ENCODE data around the gene ANAPC2. TPM values are rescaled to one million over a fixed set of nuclear protein-coding genes. Genes with fewer than 3 reads are reported as not detected.
A peak's percentile ranks its signal among the peaks of the same experiment; 100 is the strongest.

Gene ANAPC2
- total RNA-seq, 1 donor from 2014 or later: 39.2 TPM

DNA sequence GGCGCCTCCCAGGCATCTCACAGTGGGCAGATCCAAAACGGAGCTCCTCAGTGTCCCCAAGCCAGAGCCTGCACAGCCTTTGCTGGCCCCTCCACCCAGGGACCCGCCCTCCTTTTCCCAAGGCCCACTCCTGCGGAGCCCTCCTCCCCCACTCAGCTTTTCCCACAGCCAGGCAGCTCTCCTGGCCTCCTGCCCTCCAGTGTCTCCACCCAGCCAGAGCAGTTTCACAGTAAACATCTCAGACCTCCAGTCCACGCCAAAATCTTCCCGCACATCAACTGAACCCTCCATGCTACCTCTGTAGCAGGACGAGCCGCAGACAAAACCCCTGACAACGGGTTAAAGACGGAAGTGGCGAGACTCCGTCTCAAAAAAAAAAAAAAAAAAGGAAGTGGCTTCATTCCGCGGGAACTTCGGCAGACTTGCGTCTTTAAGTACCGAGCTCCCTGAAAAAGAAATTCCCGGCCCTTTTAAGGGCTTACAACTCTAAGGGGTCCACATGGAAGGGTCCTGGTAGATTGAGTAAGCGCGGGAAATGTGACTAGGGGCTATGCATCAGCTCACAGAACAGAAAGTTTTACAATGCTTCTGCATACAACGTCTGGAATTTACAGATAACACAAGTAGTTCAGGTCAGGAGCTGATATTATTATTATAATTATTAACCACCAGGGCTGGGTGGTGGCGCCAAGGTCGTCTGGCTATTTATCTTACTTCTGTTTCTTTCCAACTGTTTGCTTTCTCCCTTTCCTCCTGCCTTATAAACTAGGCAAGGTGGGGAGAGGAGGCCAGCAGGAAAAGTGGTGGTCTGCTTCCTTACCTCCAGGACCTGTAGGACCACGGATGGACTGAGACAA, 60.8 kb downstream of the ANAPC2 start:
- peaks cover 39% of the 10 kb centered on the region for H3K79me2 ChIP-seq (ENCODE audit: insufficient read depth, low read length)
- H3K9me3 ChIP-seq (ENCODE audit: insufficient read depth, low read depth, low read length): no peaks in the 10 kb centered on the region
- Mint-ChIP-seq H3K36me3 (ENCODE audit: low read depth, unreplicated experiment) (peaks cover 1% of the 10 kb centered on the region), H3K4me3 (ENCODE audit: unreplicated experiment) (peak overlapping the region; percentile 96), H3K27ac (ENCODE audit: unreplicated experiment) (peak overlapping the region; percentile 72), H3K4me1 (ENCODE audit: low read depth, unreplicated experiment) (peaks cover 21% of the 10 kb centered on the region), H3K27me3 (ENCODE audit: low read depth, unreplicated experiment) (no peaks in the 10 kb centered on the region), H3K9me3 (ENCODE audit: unreplicated experiment) (no peaks in the 10 kb centered on the region)
- H2AFZ ChIP-seq (ENCODE audit: low read depth, low read length): no peak overlapping the region
- FAIRE-seq: no peak
- peak overlapping the region; percentile 82 for H3K9ac ChIP-seq (ENCODE audit: low read length)
- peaks cover 26% of the 10 kb centered on the region for H4K20me1 ChIP-seq (ENCODE audit: insufficient read depth, low read length)
- DNase-seq (ENCODE audit: low read depth): no peak
- TF ChIP-seq, protein P1, sequence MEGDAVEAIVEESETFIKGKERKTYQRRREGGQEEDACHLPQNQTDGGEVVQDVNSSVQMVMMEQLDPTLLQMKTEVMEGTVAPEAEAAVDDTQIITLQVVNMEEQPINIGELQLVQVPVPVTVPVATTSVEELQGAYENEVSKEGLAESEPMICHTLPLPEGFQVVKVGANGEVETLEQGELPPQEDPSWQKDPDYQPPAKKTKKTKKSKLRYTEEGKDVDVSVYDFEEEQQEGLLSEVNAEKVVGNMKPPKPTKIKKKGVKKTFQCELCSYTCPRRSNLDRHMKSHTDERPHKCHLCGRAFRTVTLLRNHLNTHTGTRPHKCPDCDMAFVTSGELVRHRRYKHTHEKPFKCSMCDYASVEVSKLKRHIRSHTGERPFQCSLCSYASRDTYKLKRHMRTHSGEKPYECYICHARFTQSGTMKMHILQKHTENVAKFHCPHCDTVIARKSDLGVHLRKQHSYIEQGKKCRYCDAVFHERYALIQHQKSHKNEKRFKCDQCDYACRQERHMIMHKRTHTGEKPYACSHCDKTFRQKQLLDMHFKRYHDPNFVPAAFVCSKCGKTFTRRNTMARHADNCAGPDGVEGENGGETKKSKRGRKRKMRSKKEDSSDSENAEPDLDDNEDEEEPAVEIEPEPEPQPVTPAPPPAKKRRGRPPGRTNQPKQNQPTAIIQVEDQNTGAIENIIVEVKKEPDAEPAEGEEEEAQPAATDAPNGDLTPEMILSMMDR (IDR thresholded peaks at IDR 0.05; ENCODE audit: insufficient read depth, low read depth, low read length): no peak
- H3K4me1 ChIP-seq (ENCODE audit: insufficient read depth, low read length): peaks cover 20% of the 10 kb centered on the region
- no peaks in the 10 kb centered on the region for H3K27me3 ChIP-seq (ENCODE audit: insufficient read depth, low read length)
- H3K36me3 ChIP-seq (ENCODE audit: insufficient read depth, low read length): no peaks in the 10 kb centered on the region
- H3K4me2 ChIP-seq (ENCODE audit: low read length): peak overlapping the region; percentile 90
- H3K4me3 ChIP-seq (ENCODE audit: insufficient read depth, low read depth, low read length): no peak overlapping the region
- H3K27ac ChIP-seq (ENCODE audit: low read depth, low read length): no peak overlapping the region

DNA sequence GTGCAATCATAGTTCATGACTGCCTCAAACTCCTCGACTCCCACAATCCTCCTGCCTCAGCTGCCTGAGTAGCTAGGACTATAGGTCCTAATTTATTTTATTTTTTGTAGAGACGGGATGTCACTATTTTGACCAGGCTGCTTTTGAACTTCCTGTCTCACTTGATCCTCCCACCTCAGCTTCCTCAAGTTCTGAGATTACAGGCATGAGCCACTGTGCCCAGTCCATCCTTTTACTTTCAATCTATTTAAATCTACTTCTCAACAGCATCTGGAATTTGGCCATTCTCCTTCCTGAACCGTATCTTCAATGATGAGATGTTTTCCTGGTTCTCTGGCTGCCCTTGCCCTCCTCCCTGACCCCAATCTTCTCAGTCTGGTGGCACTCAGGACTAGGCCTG, 61.6 kb downstream of the ANAPC2 start:
- peaks cover 1% of the 10 kb centered on the region for H3K36me3 Mint-ChIP-seq (ENCODE audit: low read depth, unreplicated experiment)
- DNase-seq (ENCODE audit: low read depth) (no peak), FAIRE-seq (no peak)
- H3K9me3 Mint-ChIP-seq (ENCODE audit: unreplicated experiment): no peaks in the 10 kb centered on the region
- H3K27ac Mint-ChIP-seq (ENCODE audit: unreplicated experiment): no peak overlapping the region
- Histone ChIP-seq H3K4me1 (ENCODE audit: insufficient read depth, low read length) (peaks cover 20% of the 10 kb centered on the region), H3K4me2 (ENCODE audit: low read length) (peak overlapping the region; percentile 90), H3K4me3 (ENCODE audit: insufficient read depth, low read depth, low read length) (no peak overlapping the region), H4K20me1 (ENCODE audit: insufficient read depth, low read length) (peaks cover 32% of the 10 kb centered on the region), H3K9ac (ENCODE audit: low read length) (no peak overlapping the region), H2AFZ (ENCODE audit: low read depth, low read length) (no peak overlapping the region), H3K79me2 (ENCODE audit: insufficient read depth, low read length) (peaks cover 39% of the 10 kb centered on the region), H3K9me3 (ENCODE audit: insufficient read depth, low read depth, low read length) (no peaks in the 10 kb centered on the region), H3K36me3 (ENCODE audit: insufficient read depth, low read length) (no peaks in the 10 kb centered on the region), H3K27me3 (ENCODE audit: insufficient read depth, low read length) (no peaks in the 10 kb centered on the region), H3K27ac (ENCODE audit: low read depth, low read length) (no peak overlapping the region)
- peak overlapping the region; percentile 58 for H3K4me3 Mint-ChIP-seq (ENCODE audit: unreplicated experiment)
- no peak for TF ChIP-seq EZH2 (IDR thresholded peaks at IDR 0.05; ENCODE audit: insufficient read depth, low read length)
- TF ChIP-seq, protein P1 (IDR thresholded peaks at IDR 0.05; ENCODE audit: insufficient read depth, low read depth, low read length): no peak
- H3K4me1 Mint-ChIP-seq (ENCODE audit: low read depth, unreplicated experiment): peaks cover 23% of the 10 kb centered on the region
- H3K27me3 Mint-ChIP-seq (ENCODE audit: low read depth, unreplicated experiment): no peaks in the 10 kb centered on the region

Small RNAs within 50 kb of the gene (microRNA-seq; reads per million reads assigned to microRNA genes)
- gene MIR3621: not detected

Other genes with a start within 250 kb of the ANAPC2 start
- gene FBXW5, start 243.8 kb downstream of the ANAPC2 start, total RNA-seq: 67.7 and 70.4 TPM in 2 replicates
- 0.77 and 1.6 TPM in 2 replicates for gene C8G, start 243.3 kb downstream of the ANAPC2 start, total RNA-seq
- not detected in 2 replicates for gene LCN12, start 236.3 kb downstream of the ANAPC2 start, total RNA-seq
- 5.0 and 5.6 TPM in 2 replicates for gene PTGDS, start 211.1 kb downstream of the ANAPC2 start, total RNA-seq
- 0.22 and 0.45 TPM in 2 replicates for gene LCNL1, start 205.6 kb downstream of the ANAPC2 start, total RNA-seq
- 15.3 and 18.8 TPM in 2 replicates for gene PAXX, start 196.1 kb downstream of the ANAPC2 start, total RNA-seq
- 0.39 and 0.48 TPM in 2 replicates for gene CLIC3, start 192.0 kb downstream of the ANAPC2 start, total RNA-seq
- gene ABCA2, start 160.3 kb downstream of the ANAPC2 start, total RNA-seq: 16.2 and 20.0 TPM in 2 replicates
- not detected in 2 replicates for gene FUT7, start 156.5 kb downstream of the ANAPC2 start, total RNA-seq
- 65.9 and 66.8 TPM in 2 replicates for gene NPDC1, start 142.4 kb downstream of the ANAPC2 start, total RNA-seq
- 0.14 and 0.55 TPM in 2 replicates for gene ENTPD2, start 134.5 kb downstream of the ANAPC2 start, total RNA-seq
- 0.41 and 0.43 TPM in 2 replicates for gene SAPCD2, start 118.0 kb downstream of the ANAPC2 start, total RNA-seq
- 4.0 and 4.7 TPM in 2 replicates for gene UAP1L1, start 111.0 kb downstream of the ANAPC2 start, total RNA-seq
- gene MAN1B1, start 101.6 kb downstream of the ANAPC2 start, total RNA-seq: 69.2 and 89.0 TPM in 2 replicates
- gene DPP7, start 73.8 kb downstream of the ANAPC2 start, total RNA-seq: 53.8 and 68.7 TPM in 2 replicates
- 0.18 TPM in 1 of 2 replicates, not detected in the other for gene GRIN1, start 49.4 kb downstream of the ANAPC2 start, total RNA-seq
- not detected in 2 replicates for gene LRRC26, start 18.5 kb downstream of the ANAPC2 start, total RNA-seq
- gene TMEM210, start 16.5 kb downstream of the ANAPC2 start, total RNA-seq: not detected in 2 replicates
- gene SSNA1, start 116 bp upstream of the ANAPC2 start, total RNA-seq: 49.1 and 52.7 TPM in 2 replicates
- gene TPRN, start 12.2 kb upstream of the ANAPC2 start, total RNA-seq: 16.0 and 17.2 TPM in 2 replicates
- gene TMEM203, start 17.1 kb upstream of the ANAPC2 start, total RNA-seq: 28.7 and 30.9 TPM in 2 replicates
- gene NDOR1, start 17.1 kb upstream of the ANAPC2 start, total RNA-seq: 13.7 and 14.5 TPM in 2 replicates
- 4.3 and 4.9 TPM in 2 replicates for gene RNF208, start 33.7 kb upstream of the ANAPC2 start, total RNA-seq
- gene CYSRT1, start 36.6 kb upstream of the ANAPC2 start, total RNA-seq: 1.2 and 1.3 TPM in 2 replicates
- gene RNF224, start 38.9 kb upstream of the ANAPC2 start, total RNA-seq: 0.17 TPM in 1 of 2 replicates, not detected in the other
- gene SLC34A3, start 42.3 kb upstream of the ANAPC2 start, total RNA-seq: 0.09 TPM in 1 of 2 replicates, not detected in the other
- gene TUBB4B, start 52.7 kb upstream of the ANAPC2 start, total RNA-seq: 188 and 218 TPM in 2 replicates
- gene STPG3, start 62.7 kb upstream of the ANAPC2 start, total RNA-seq: not detected in 2 replicates
- gene NELFB, start 66.8 kb upstream of the ANAPC2 start, total RNA-seq: 45.8 and 48.9 TPM in 2 replicates
- gene TOR4A, start 89.2 kb upstream of the ANAPC2 start, total RNA-seq: 10.8 and 11.8 TPM in 2 replicates
- 6.9 and 7.3 TPM in 2 replicates for gene NRARP, start 113.7 kb upstream of the ANAPC2 start, total RNA-seq
- gene EXD3, start 234.6 kb upstream of the ANAPC2 start, total RNA-seq: 8.5 and 9.4 TPM in 2 replicates
- 0.50 and 0.84 TPM in 2 replicates for gene NOXA1, start 234.8 kb upstream of the ANAPC2 start, total RNA-seq

All from astrocyte (in vitro differentiated cells and primary cell).